ENCODE data around the gene SLC22A4. TPM values are rescaled to one million over a fixed set of nuclear protein-coding genes. Genes with fewer than 3 reads are reported as not detected.

SLC22A4 gene
- total RNA-seq, 1 experiment from 2014 or later, result 1.5 TPM

GRCh38 chr5:132283423-132284043 is 10.7 kb upstream of the SLC22A4 start:
- Histone ChIP-seq H3K9me3 (ENCODE audit: control insufficient read depth, insufficient read depth, low read depth, low read length) (no peaks in the 10 kb centered on the region), H3K27me3 (ENCODE audit: control insufficient read depth, insufficient read depth, low read length) (no peaks in the 10 kb centered on the region), H3K4me1 (ENCODE audit: control insufficient read depth, insufficient read depth, low read length) (no peaks in the 10 kb centered on the region), H3K27ac (ENCODE audit: low read length) (no peak overlapping the region), H3K4me3 (ENCODE audit: low read depth in 2 of 2, low read length in 2 of 2) (no peak overlapping the region), H3K36me3 (ENCODE audit: control insufficient read depth, insufficient read depth, low read length) (no peaks in the 10 kb centered on the region)
- no peak for DNase-seq (ENCODE audit: low read depth, low spot score)
- intact Hi-C loops (cut with micrococcal nuclease; ENCODE audit: unreplicated experiment), result no loop called here
- ChIA-PET CTCF (no interaction called here), POLR2A (no interaction called here)
- peak; percentile 58; the same call in 1 of the 2 replicates for ATAC-seq
- no TSS peak for BruUV-seq (replicated peaks)
- in situ Hi-C loops (cut with HindIII; ENCODE audit: low pct_unique_long_range_greater_than_20kb, low sequenced_read_pairs), result no loop called here
- TF ChIP-seq POLR2AphosphoS5 (IDR thresholded peaks at IDR 0.05; ENCODE audit: low read depth, low read length), result no peak
- peak; percentile 49 for TF ChIP-seq CTCF (IDR thresholded peaks at IDR 0.05)

- in situ Hi-C loops (cut with HindIII; ENCODE audit: low pct_unique_long_range_greater_than_20kb, low sequenced_read_pairs), result no loop called here
- Histone ChIP-seq H3K4me3 (ENCODE audit: low read depth in 2 of 2, low read length in 2 of 2) (no peak overlapping the region), H3K9me3 (ENCODE audit: control insufficient read depth, insufficient read depth, low read depth, low read length) (no peaks in the 10 kb centered on the region), H3K36me3 (ENCODE audit: control insufficient read depth, insufficient read depth, low read length) (no peaks in the 10 kb centered on the region), H3K27ac (ENCODE audit: low read length) (no peak overlapping the region), H3K4me1 (ENCODE audit: control insufficient read depth, insufficient read depth, low read length) (peaks cover 6% of the 10 kb centered on the region), H3K27me3 (ENCODE audit: control insufficient read depth, insufficient read depth, low read length) (no peaks in the 10 kb centered on the region)
- intact Hi-C loops (cut with micrococcal nuclease; ENCODE audit: unreplicated experiment), result no loop called here
- TF ChIP-seq CTCF (IDR thresholded peaks at IDR 0.05), result no peak
- TF ChIP-seq REST (IDR thresholded peaks at IDR 0.05; ENCODE audit: insufficient read depth in 1 of 2, low read depth in 2 of 2, low read length in 1 of 2), result no peak
- no peak for TF ChIP-seq SIN3A (IDR thresholded peaks at IDR 0.05; ENCODE audit: borderline replicate concordance, insufficient read depth, low read depth, low read length)
- TF ChIP-seq TCF7L2 (IDR thresholded peaks at IDR 0.05; ENCODE audit: low read depth, low read length), result no peak
- no peak for TF ChIP-seq POLR2AphosphoS5 (IDR thresholded peaks at IDR 0.05; ENCODE audit: low read depth, low read length)
- DNase-seq (ENCODE audit: low read depth, low spot score) (no peak), ATAC-seq (no peak)
- CTCF ChIA-PET, result no interaction called here
- POLR2A ChIA-PET, result no interaction called here
- BruUV-seq (replicated peaks), result no TSS peak
These were observed 5.1 kb upstream of the SLC22A4 start for GRCh38 chr5:132289097-132289496.

Data from Panc1 (cell line).